ENCODE data around the gene ABHD5. TPM values are rescaled to one million over a fixed set of nuclear protein-coding genes. Genes with fewer than 3 reads are reported as not detected.

The ABHD5 gene
- total RNA-seq, 1 experiment from 2014 or later, result 11.3 TPM

- no peak overlapping the region for H3K4me3 Mint-ChIP-seq
- POLR2A ChIA-PET, result no interaction called here
- no peak for ATAC-seq
Observed at GRCh38 chr3:43764471-43764870, 73.7 kb downstream of the ABHD5 start.

GRCh38 chr3:43765521-43765971 lies 74.8 kb downstream of the ABHD5 start:
- TF ChIP-seq ATF2 (CRISPR knock-in tag; IDR thresholded peaks at IDR 0.05; ENCODE audit: borderline replicate concordance, low read depth), result no peak
- TF ChIP-seq ZBTB21 (CRISPR knock-in tag; IDR thresholded peaks at IDR 0.05; ENCODE audit: borderline replicate concordance), result no peak
- TF ChIP-seq ATF6 (CRISPR knock-in tag; IDR thresholded peaks at IDR 0.05), result no peak
- no peak for TF ChIP-seq TEAD4 (CRISPR knock-in tag; IDR thresholded peaks at IDR 0.05)
- TF ChIP-seq ZMAT4 (CRISPR knock-in tag; IDR thresholded peaks at IDR 0.05), result no peak
- Mint-ChIP-seq H3K4me3 (no peak overlapping the region), H3K36me3 (no peaks in the 10 kb centered on the region), H3K9me3 (no peaks in the 10 kb centered on the region), H3K27me3 (ENCODE audit: low read depth) (no peaks in the 10 kb centered on the region), H3K27ac (no peak overlapping the region), H3K4me1 (peaks cover 14% of the 10 kb centered on the region)
- no peak for ATAC-seq
- ChIA-PET CTCF (interaction anchor here (1.2 kb wide), 1 partner anchor 349 kb away, joined by 3 read pairs; no protein-coding TSS in a partner anchor), POLR2A (no interaction called here)
- DNase-seq (ENCODE audit: low spot score), result no peak

More at GRCh38 chr3:43764471-43764870, 73.7 kb downstream of the ABHD5 start:
- Mint-ChIP-seq H3K27me3 (ENCODE audit: low read depth) (no peaks in the 10 kb centered on the region), H3K4me1 (peaks cover 18% of the 10 kb centered on the region), H3K9me3 (no peaks in the 10 kb centered on the region), H3K27ac (no peak overlapping the region), H3K36me3 (no peaks in the 10 kb centered on the region)
- TF ChIP-seq ZNF317 (CRISPR knock-in tag; IDR thresholded peaks at IDR 0.05; ENCODE audit: borderline replicate concordance, low read depth), result no peak
- no peak for TF ChIP-seq PREB (CRISPR knock-in tag; IDR thresholded peaks at IDR 0.05; ENCODE audit: borderline replicate concordance)
- TF ChIP-seq CBFB (CRISPR knock-in tag; IDR thresholded peaks at IDR 0.05; ENCODE audit: low read depth), result no peak
- no peak for TF ChIP-seq CREB1 (CRISPR knock-in tag; IDR thresholded peaks at IDR 0.05)
- TF ChIP-seq ZSCAN18 (CRISPR knock-in tag; IDR thresholded peaks at IDR 0.05), result no peak
- no peak for TF ChIP-seq ELF4 (CRISPR knock-in tag; IDR thresholded peaks at IDR 0.05; ENCODE audit: low read depth)
- no peak for TF ChIP-seq NR3C1 (CRISPR knock-in tag; conservative IDR thresholded peaks at IDR 0.05; ENCODE audit: low read depth)
- TF ChIP-seq TCF7 (CRISPR knock-in tag; IDR thresholded peaks at IDR 0.05; ENCODE audit: low read depth), result no peak
- no peak for TF ChIP-seq E2F5 (CRISPR knock-in tag; IDR thresholded peaks at IDR 0.05)
- DNase-seq (ENCODE audit: low spot score), result no peak
- CTCF ChIA-PET, result no interaction called here
